Measurements from ENCODE around the gene NAGPA.

DNA sequence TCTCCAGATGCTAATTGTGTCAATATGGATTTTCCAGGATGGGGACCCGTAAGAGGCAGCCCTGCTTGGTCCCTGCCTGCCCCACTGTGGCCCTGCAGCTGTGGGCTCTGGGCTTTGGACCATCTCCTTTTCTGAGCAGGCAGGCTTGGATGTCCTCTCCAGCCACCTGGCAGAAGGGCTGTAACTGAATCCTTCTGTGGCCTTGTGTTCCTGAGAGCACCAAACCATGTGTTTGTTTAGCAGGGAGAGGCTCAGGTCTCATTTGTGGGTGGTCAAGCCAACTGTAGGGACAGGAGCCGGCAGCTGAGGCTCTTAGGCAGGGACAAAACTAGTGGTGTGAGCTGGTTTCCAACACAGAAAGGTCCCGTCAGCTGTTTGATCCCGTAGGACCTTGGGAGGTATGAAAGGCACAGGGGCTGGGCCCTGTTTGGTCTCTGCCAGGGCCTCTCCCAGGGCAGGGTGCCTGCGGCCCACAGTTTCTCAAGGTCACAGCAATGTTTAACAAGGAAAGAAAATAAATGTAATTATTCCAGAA lies 57.1 kb downstream of the NAGPA start:
- TF ChIP-seq, protein P1, sequence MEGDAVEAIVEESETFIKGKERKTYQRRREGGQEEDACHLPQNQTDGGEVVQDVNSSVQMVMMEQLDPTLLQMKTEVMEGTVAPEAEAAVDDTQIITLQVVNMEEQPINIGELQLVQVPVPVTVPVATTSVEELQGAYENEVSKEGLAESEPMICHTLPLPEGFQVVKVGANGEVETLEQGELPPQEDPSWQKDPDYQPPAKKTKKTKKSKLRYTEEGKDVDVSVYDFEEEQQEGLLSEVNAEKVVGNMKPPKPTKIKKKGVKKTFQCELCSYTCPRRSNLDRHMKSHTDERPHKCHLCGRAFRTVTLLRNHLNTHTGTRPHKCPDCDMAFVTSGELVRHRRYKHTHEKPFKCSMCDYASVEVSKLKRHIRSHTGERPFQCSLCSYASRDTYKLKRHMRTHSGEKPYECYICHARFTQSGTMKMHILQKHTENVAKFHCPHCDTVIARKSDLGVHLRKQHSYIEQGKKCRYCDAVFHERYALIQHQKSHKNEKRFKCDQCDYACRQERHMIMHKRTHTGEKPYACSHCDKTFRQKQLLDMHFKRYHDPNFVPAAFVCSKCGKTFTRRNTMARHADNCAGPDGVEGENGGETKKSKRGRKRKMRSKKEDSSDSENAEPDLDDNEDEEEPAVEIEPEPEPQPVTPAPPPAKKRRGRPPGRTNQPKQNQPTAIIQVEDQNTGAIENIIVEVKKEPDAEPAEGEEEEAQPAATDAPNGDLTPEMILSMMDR (IDR thresholded peaks at IDR 0.05) = no peak
- TF ChIP-seq POLR2A (IDR thresholded peaks at IDR 0.05) = no peak

Data from thyroid gland (tissue), 4 donors.